DND-41 (cell line): ENCODE data around the gene GSAP.

Experiments
- EZH2 ChIP-seq: IDR thresholded peaks from 3 replicates; pipeline ENCODE4 v1.6.1; 2012; ENCODE audit warnings: borderline replicate concordance, low read depth, mild to moderate bottlenecking, moderate library complexity, low read length, inconsistent platforms; ENCODE audit not compliant: severe bottlenecking
- TF ChIP-seq, protein P1 (sequence below): IDR thresholded peaks from 2 replicates; pipeline ENCODE4 v1.5.1; 2012; ENCODE audit warnings: borderline replicate concordance, low read length, moderate library complexity, mild to moderate bottlenecking; ENCODE audit not compliant: poor library complexity, severe bottlenecking; ENCODE audit errors: extremely low read depth

GRCh38 chr7:77262316-77262715, 153.8 kb downstream of the GSAP start:
- TF ChIP-seq, protein P1, sequence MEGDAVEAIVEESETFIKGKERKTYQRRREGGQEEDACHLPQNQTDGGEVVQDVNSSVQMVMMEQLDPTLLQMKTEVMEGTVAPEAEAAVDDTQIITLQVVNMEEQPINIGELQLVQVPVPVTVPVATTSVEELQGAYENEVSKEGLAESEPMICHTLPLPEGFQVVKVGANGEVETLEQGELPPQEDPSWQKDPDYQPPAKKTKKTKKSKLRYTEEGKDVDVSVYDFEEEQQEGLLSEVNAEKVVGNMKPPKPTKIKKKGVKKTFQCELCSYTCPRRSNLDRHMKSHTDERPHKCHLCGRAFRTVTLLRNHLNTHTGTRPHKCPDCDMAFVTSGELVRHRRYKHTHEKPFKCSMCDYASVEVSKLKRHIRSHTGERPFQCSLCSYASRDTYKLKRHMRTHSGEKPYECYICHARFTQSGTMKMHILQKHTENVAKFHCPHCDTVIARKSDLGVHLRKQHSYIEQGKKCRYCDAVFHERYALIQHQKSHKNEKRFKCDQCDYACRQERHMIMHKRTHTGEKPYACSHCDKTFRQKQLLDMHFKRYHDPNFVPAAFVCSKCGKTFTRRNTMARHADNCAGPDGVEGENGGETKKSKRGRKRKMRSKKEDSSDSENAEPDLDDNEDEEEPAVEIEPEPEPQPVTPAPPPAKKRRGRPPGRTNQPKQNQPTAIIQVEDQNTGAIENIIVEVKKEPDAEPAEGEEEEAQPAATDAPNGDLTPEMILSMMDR: no peak
- no peak for TF ChIP-seq EZH2
